Body of pancreas (tissue), 4 donors: Measurements from ENCODE around the gene RPAIN.

Experiments used
- POLR2A ChIP-seq, 3 donors: fragments of 450-650 bp; IDR thresholded peaks; one replicate each; pipeline ENCODE4 v1.6.1; 2016; ENCODE audit warnings: antibody characterized with exemption in 3 of 3, mild to moderate bottlenecking in 2 of 3
- TF ChIP-seq, protein P1 (sequence below), 7 experiments: fragments of 450-650 bp in 4 of 7; fragments of 200-600 bp in 3 of 7; sonication (generic) in 3 of 7; IDR thresholded peaks; one replicate each; pipeline ENCODE4 v1.5.1; 2016 to 2019; ENCODE audit warnings: antibody characterized with exemption in 7 of 7

DNA sequence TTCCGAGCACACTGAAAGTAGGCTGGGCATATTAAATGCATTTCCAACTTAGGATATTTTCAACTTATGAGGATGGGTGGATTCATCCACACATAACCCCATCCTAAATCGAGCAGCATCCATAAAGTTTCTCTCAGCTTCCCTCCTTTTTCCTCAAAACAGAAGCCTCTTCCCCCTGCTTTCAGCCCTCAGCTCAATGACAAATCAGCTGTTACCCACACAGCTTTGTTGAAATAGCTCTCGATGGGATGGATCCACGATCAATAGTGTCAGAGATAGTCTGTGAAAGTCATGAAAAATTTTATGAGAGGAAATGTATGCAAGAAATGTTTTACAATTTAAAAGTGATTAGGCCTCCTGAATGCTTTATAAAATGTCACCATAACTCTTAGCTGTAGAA is 46.3 kb downstream of the RPAIN start:
- TF ChIP-seq, protein P1, sequence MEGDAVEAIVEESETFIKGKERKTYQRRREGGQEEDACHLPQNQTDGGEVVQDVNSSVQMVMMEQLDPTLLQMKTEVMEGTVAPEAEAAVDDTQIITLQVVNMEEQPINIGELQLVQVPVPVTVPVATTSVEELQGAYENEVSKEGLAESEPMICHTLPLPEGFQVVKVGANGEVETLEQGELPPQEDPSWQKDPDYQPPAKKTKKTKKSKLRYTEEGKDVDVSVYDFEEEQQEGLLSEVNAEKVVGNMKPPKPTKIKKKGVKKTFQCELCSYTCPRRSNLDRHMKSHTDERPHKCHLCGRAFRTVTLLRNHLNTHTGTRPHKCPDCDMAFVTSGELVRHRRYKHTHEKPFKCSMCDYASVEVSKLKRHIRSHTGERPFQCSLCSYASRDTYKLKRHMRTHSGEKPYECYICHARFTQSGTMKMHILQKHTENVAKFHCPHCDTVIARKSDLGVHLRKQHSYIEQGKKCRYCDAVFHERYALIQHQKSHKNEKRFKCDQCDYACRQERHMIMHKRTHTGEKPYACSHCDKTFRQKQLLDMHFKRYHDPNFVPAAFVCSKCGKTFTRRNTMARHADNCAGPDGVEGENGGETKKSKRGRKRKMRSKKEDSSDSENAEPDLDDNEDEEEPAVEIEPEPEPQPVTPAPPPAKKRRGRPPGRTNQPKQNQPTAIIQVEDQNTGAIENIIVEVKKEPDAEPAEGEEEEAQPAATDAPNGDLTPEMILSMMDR (IDR thresholded peaks at IDR 0.05), result no peak
- no peak for TF ChIP-seq POLR2A (IDR thresholded peaks at IDR 0.05)
